GM12875 (cell line): ENCODE data around the gene RPL13A.
A peak's percentile ranks its signal among the peaks of the same experiment; 100 is the strongest.

Source experiments
- H3K4me3 ChIP-seq: one replicate; pipeline ENCODE4 v1.5.1; 2011; ENCODE audit warnings: low read depth, low read length, control low read depth
- CTCF ChIP-seq: IDR thresholded peaks from 2 replicates; pipeline ENCODE4 v1.5.1; 2011; ENCODE audit warnings: low read depth, mild to moderate bottlenecking, control low read depth, inconsistent platforms, low read length, moderate library complexity, borderline replicate concordance; ENCODE audit not compliant: insufficient read depth

RPL13A gene

GRCh38 chr19:49474542-49474924 lies 12.9 kb upstream of the RPL13A start:
- peak overlapping the region; percentile 47 for H3K4me3 ChIP-seq
- no peak for TF ChIP-seq CTCF

DNA sequence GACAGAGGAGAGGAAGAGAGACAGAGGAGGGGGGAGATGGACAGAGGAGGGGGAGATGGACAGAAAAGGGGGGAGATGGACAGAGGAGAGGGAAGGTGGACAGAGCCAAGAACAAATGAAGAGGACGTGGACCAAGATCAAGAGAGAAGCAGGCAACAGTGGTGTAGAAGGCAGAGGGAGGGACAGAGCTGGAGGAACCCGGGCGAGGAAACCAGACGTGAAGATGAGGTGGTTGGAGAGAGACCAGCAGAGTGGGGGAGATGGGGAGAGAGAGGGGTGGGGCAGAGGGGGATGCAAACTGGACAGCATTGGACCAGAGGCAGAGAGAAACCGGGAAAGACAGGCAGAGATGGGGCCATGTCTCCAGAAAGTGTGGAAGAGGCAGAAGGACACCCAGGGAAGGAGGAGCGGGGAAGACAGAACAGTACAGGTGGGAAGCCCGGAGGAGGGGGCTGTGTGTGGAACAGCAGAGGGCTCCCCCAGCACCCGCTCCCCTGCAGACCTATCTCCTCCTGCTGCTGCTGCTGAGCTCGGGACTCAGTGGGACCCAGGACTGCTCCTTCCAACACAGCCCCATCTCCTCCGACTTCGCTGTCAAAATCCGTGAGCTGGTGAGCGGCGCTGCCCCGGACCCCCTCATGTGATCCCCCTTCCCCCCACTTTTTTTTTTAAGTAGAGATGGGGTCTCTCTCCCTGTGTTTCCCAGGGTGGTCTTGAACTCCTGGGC lies 12.1 kb upstream of the RPL13A start:
- TF ChIP-seq CTCF = no peak
- no peak overlapping the region for H3K4me3 ChIP-seq

GRCh38 chr19:49475995-49476880 lies 11.2 kb upstream of the RPL13A start:
- peak; percentile 55; the same call in 1 of the 2 replicates for TF ChIP-seq CTCF
- no peak overlapping the region for H3K4me3 ChIP-seq

- H3K4me3 ChIP-seq = no peak overlapping the region
- no peak for TF ChIP-seq CTCF
Measured at GRCh38 chr19:49479975-49480628, 7.3 kb upstream of the RPL13A start.

- no peak for TF ChIP-seq CTCF
Measured at GRCh38 chr19:49481020-49481683, 6.3 kb upstream of the RPL13A start.

GRCh38 chr19:49486232-49486631 lies 1.2 kb upstream of the RPL13A start:
- no peak overlapping the region for H3K4me3 ChIP-seq
- no peak for TF ChIP-seq CTCF

More at GRCh38 chr19:49481020-49481683, 6.3 kb upstream of the RPL13A start:
- no peak overlapping the region for H3K4me3 ChIP-seq
